Stimulated activated CD4-positive, alpha-beta T cell treated with anti-CD3 and anti-CD28 coated beads, Interleukin-15, amount 100 ng/mL, for 1 hour (primary cell): Measurements from ENCODE around the gene ALPG.
"Not testable (repeated sequence)": the region's sequence is repeated elsewhere in the genome, so short reads cannot be mapped to it uniquely, and the experiment has no call there.

ENCODE experiments used
- DNase-seq, 2 donors: peaks; one replicate each; pipeline ENCODE4 v3.0.0-alpha.2; 2020; ENCODE audit warnings: low read depth in 1 of 2, low spot score in 1 of 2

ALPG gene

DNA sequence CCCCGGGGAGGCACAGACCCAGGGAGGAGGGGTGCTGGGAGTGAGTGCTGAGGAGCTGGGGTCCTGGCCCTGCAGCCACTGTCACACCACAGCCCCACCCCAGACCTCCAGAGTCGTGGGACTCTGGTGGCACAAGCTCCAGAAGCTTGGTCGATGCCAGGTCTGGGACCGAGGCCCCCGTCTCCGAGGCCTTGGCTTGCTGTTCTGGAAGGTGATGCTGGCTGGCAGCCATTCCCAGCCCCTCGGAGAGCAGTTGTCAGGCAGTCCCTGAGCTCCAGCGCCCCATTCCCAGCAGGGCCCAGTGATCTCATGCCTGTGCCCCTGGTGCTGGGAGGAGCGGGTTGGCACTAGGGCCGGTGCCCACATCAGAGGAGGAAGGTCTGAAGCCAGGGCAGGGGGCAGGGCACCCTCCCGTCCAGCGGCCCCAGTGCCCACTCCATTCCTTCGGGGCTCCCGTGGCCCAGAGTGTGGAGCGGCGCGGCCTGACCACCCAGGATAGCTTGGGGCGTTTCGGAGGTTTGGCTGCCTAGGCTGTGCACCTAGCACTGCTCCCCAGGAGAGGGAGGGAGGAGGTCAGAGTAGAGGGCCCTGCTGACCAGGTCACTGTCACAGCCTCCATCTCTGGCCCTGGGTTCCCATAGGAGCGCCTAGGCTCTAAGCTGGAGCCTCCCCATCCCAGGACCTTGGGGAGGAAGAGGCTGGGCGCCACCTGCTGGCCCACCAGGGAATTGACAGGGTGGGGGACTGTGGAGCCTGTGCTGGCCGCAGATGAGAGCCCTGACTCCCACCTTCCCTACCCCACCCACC, 32.5 kb downstream of the ALPG start:
- DNase-seq, result peak in 1 of 2 donors; percentile 29

DNA sequence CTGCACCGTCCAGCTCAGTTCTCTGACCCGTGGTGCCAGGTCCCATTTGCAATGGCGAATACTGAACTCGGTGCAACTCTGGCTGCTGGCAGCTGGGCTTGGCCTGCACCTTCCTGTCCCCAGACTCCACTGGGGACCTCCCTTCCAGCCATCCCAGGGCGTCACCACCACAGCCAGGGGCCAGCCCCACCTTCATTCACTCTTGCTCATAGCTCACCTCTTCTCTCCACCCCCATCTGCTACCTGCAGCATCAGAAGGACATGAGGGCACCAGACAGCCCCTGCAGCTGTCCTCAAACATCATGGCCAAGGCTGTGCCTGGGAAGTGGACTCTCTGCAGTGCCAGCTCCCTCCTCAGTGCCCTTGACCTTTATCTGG, 33.1 kb downstream of the ALPG start:
- DNase-seq, result no peak

DNA sequence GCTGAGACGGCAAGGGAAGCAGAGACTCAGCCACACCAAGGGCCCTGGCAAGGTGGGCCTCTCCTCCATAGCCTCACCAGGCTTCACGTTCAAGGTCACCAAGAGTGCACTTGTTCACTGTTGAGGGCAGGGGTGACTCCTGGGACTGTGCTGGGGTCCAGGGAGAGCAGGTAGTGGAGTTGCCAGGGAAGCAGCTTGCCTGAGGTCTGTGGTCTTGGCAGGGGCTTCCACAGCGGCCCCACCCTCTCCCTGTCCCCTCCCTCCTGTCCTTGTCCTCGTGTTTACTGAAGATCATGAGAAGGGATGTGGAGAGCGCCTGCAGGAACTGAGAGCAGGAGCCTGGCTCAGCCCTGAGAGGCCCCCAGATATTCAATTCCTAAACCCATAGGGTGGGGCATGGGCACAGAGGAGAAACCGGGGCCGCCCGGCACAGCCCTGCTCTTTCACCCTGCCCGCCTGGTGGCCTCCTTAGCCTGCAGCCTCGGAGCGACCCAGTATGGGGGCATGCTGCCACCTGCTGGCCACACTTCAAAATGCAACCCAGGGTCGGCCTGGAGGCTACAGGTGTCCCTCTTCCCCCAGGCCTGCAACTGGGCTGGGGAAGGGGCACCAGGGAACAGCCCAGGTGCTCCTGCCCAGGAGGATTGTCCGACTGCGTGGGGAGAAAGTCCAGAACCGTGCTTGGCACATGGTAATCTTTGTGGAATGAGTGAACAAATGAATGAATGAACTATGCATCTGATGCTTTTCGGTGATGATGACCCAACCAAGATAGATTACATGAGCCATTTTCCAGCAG, 33.8 kb downstream of the ALPG start:
- DNase-seq, result peak; percentile 72 to 84

DNA sequence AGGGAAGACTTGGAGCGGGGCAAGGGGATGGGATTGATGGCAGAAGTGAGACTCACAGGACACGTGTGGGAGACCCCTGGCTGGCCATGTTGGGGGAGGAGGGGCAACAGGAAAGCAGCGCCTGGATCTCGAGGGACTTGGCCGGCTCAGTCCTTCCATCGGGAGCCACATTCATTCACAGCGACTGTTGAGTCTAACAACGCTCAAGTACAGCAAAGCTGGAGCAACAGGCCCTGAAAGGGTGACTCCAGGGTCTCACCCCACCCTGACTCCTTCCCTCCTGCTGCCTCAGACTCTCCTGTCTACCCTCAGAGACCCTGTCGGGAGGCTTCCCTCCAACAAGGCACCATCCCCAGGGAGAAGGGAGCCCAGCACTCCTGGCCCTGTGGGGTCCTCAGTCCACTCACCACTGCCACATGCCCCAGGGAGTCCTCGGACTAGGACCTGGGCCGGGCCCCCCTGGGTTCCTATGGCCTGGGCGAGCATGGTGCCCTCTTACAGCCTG, 34.6 kb downstream of the ALPG start:
- no peak for DNase-seq

DNA sequence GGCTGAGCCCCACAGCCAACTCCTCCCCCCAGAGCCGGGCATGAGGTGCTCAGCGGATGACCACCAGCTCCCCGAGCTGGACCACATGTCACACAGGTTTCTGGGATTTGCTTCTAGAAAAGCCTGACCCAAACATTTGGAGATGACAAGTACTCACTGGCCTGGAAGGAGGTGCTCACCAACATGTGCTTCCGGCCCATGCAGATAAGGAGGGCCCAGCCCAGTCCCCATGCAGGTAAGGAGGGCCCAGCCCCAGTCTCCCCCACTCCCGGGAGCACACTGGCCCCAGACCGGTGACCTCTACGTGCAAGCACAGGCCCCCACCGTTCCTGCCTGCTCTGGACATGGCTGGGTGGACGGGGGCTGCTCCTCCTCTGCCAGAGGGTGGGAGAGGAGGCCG, 35.3 kb downstream of the ALPG start:
- not testable (repeated sequence) for DNase-seq

DNA sequence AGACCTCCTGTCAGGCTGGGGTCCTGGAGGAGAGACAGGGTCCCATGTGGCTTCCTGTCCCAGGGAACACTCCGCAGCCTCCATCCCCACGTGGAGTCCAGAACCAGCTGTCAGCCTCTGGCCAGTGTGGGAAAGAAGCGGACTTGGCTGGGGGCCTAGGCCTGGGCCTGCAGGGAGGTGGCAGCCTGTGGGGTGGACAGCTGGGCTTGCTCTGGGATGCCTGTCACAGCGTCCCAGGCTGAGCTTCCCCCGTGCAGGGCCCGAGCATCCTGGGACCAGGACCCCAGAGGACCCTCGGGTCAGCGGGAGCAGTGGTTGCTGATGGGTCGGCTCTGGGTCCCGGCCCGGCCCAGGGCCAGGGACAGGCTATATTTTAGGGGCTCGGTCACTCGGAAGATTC, 35.8 kb downstream of the ALPG start:
- DNase-seq, result not testable (repeated sequence)

DNA sequence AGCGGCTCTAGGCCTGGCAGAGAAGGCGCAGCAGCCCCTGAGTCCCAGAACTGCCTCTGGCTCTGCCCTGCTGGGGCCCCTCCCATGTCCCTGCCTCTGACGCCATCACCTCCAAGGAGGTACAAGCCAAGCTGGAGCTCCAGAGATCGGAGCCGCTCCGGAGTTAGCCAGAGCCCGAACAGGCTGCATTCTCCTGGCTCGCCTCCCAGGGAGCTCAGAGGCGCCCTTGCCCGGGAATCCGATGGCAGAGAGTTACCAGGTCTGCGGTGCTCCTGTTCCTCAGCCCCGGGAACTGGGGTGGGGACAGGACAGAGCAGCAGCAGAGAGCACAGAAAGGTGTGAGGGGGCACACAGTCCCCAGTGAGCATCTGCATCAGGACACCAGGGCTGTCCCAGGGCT, 36.4 kb downstream of the ALPG start:
- DNase-seq, result not testable (repeated sequence)

DNA sequence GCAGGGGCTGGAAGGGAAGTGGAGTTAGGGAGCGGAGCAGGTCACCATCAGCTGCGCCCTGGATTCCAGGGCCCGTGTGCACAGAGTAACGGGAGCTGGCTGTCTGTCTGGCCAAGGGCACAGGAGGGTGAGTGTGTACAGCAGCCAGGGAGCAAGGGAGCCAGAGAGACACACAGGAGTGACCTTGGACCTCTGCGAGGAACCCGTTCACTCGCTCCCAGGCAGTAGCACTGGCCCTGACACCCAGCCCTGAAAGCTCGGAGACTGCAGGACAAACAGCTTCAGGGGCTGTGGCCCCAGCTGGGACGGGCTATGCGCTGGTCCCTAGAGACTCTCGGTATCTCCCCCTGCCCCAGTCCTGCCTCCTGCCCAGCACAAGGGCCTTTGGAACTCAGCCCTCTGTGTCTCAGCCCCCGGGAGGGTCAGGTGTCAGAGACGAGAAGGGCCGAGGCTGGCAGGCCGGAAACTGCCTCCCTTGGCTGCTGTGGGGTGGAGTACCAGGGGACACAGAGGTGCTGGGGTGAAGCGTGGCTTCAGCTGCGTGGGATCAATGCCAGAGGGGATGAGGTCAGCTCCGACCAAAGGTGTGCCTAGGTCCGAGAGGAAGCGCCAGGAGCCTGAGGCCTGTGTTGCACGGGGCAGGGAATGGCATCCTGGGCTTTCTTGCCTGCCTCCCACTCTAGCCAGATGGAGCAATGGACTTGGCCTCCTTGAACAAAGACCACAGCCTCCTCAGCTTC, 37.2 kb downstream of the ALPG start:
- DNase-seq, result not testable (repeated sequence)

DNA sequence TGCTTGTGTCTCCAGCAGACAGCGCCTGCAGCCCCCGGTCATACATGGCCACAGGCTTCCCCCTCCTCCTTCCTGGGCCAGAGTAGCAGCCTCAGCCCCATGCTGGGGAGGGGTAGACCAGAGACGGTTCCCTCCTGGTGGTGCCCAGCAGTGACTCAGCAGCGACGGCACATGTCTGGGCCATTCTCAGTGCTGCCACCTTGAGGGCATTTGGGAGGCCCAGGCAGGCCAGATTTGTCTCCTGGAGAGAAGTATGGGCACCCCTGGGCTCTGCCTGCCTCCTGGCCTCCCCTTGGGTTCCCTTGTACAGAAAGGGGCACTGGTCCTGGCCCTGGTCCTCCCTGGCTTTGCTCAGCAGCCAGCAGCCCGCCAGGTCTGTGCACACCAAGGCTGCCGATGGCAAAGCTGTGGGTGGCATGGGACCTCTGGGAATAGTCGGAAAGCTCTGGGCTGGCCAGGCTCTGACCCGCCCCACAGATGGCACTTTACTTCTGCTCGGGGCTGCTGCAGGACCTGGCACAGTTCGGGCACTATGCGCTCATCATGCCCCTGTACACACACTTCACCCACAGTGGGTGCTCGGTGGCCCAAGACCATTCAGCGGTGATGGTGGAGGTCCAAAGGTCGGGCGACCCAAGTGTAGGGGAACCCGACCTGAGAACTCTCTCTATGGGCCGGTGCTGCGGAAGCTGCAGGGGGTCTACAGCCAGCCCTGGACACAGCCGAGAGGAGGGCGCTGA, 37.9 kb downstream of the ALPG start:
- DNase-seq, result peak in 1 of 2 donors; percentile 52

DNA sequence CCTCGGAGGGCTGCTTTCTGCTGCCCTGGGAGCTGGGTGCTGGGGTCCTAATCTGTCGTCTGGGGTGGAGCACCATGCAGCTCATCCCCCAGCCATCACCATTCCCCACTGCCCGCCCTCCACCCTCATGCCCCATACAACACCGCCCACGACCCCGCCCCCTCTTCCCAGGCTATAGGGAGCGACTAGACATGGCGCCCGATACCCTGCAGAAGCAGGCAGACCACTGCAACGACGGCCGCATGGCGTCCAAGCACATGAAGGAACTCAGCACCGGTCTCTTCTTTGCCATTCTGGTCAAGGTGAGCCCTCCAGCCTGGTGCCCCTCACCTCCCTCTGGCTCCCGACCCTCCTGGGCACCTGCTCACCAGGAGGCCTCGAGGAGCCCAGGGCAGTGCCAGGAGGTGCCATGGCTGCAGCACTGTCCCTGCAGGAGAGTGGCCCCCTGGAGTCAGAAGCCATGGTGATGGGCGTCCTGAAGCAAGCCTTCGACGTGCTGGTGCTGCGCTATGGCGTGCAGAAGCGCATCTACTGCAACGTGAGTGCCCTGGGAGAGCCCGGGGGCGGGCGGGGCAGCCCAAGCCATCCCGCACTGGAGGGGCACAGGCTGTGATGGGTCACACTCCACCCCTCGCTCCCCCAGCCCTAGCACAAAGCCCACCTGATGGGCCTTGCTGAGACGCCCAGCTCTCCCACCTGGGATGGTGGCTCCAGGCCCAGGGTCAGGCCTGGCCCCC, 38.7 kb downstream of the ALPG start:
- not testable (repeated sequence) for DNase-seq

DNA sequence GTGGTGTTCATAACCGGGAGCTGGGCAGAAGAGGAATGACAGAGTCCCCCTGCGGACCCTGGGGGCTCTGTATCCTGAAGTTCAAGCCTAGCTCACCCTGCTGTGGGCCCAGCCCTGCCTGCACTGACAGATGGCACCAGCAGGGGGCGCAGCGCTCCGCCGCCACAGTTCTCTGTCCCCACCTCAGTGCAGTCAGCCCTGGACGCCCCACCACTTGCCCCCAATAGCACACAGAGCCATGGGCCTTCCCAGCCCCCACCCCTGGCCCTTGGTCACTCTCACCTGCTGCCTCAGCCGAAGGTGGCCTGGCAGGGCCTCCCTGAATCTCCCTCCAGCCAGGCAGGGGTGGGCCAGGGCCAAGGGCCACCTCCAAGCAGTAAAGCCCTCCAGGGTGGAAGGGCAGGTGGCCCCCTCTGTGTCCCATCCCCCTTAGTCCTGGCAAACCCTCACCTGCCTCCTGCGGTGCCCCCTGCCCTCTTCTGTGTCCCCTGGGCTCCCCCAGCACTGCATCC, 39.7 kb downstream of the ALPG start:
- DNase-seq, result not testable (repeated sequence)

DNA sequence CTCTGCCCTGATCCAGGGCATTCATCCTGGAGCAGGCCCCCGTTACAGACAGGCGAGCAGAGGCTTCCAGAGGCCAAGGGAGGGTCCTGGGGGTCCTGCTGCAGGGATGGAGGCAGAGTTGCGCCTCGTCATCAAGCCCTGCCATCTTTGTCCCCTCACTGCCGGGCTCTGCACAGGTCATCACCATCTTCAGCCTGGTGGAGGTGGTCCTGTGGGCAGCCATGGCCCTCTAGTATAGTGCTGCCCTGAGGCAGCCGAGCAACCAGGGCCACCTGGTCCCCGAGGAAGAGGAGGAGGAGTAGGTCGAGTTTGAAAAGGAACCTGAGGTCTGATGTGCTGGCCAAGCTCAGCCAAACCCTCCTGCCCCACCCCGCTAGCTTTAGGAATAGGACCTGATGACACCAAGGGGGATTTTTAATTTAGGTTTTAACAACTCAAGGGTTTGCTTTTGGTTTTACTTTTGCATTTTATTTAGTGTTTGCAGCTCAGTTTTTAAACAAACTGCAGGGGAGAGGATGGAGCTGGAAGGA, 40.5 kb downstream of the ALPG start:
- DNase-seq, result no peak

DNA sequence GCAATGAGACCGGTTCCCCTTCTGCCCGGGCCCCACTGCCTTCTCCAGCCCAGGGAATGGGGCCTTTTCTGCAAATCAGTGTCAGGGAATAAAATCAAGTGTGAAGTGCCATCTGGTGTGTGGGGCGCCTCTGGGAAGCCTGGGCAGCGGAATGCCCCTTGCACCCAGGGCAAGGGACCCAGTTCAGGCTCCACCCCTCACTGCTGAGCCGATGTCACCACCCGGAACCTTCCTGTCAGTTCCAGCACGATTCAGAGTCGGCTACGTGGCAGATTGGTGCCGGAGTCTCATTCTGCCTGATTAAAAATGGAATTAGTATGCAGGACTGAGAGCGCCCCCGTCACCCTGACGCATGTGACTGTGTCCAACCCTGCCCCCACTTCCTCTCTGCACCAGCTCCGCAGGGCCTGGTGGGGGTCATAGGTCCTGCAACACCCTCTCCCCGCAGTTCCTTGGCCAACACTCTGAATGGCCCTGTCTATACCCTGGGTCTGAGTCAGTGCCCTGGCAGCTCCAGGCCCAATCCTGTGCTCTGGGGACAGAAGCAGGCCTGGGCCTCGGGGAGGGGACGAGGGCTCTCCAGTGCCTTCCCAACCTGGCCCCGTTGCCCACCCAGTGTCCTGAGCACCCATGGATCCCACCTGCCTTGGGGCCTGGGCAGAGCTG, 41.1 kb downstream of the ALPG start:
- no peak for DNase-seq

DNA sequence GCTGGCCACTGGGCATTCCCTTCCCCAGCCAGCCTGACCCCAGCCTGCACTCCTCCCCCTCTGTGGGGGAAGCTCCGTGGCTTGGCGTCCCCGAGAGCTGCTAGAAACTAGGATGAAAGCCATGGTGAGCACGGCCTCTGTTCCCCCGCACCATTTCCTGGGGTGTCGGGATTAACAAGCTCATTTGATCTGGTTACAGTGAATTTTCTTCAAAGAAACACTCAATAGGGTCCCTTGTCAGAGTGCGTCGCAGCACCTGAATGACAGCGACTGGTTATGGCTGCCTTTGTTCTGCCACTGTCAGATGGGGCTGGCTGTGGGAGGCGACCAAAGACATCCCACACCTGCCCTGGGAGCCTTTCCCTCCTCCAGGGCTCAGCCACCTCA, 41.7 kb downstream of the ALPG start:
- DNase-seq, result no peak

DNA sequence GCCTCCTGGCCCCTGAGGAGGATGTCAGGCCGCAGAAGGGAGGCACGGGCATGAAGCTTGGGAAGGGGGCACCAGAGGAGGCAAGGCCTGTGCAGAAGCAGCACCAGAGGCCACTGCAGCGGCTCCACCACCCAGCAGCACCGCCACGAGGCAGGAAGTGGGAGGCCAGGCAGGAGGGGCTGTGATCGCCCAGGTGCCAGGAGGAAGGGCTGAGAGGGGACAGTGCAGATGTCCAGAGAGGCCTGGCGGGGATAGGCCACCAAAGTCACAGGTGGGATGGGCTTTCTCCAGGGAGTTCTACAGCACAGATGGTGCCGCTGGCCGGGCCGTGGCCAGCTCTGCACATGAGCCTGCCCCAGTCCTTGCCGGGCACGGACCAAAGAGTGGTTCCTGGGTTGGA, 43.3 kb downstream of the ALPG start:
- no peak for DNase-seq

DNA sequence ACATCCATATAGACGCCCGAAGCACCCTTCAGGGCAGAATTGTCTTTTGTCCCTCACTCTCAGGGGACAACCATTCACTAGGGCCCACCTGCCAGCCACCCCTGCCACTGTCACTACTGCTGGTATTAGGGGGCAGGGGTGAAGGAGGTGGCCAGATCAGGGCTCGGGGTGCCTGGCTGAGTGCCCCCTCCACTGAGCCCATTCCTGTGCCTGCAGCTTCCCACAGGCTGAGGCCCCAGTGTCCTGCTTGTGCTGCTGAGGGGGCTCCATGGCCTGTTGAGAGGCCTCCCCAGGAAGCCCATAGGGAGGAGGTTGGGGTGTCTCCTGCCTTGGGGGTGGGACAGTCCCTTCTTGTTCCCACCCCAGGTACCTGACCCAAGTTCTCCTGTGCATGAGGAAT, 45.0 kb downstream of the ALPG start:
- not testable (repeated sequence) for DNase-seq

DNA sequence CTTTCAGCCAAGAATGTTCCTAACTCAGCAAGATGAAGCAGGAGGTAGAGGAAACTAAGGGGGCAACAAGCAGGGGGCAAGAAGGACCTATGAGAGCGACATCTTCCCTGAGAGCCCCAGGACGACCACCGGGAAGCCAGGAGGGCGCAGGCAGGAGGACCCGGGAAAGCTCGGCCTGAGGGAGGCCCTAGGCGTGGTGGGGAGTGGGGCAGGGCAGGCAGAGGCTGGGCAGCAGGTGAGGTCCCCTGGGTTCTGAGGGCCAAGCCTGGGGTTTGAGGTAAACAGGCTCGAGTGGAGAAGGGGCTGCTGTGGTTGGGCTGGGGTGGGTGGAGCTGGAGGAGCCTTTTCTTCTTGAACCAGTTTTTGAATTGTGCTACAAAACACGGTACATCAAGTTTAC, 48.0 kb downstream of the ALPG start:
- no peak for DNase-seq

DNA sequence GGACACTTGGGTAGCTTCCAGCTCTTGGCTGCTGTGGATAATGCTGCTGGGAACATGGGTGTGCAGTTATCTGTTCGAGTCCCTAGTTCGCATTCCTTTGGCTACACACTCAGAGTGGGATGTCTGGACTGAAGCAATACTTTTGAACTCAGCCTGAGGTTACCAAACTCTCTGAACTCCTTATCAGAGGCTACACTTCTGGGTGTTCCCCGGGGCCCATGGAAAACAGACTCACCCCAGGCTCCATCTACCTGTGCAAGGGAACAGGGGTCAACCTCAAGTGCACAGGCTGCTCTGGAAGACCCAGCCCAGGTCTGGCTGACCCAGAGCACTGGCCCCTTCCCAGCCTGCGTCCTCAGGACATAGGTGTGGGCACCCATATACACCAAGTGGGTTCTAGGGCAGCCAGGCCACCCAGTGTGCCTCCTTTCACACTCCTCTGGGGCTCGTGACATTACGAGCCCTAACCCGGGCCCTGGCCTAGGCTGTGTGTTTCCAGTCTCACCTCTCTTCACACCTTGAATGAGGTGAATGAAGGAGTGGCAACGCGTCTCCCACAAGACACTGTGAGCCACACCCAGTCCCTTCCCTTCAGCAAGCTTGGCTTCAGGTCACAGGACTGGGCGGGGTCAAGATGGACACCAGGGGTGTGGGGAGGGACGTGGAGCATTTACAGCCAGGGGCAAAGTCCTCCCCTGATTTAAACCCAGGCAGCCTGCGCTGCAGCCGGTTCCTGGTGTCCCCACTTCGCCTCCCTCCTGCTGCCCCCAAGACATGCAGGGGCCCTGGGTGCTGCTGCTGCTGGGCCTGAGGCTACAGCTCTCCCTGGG, 49.0 kb downstream of the ALPG start, which contains the start of gene ALPI:
Gene ALPI, plus strand, starts transcription at position 728 of the 830 bp plus-strand sequence. Its CDS starts 47 bp downstream, at position 775.
- no peak for DNase-seq
